ENCODE data around the gene TSPAN9. TPM values are rescaled to one million over a fixed set of nuclear protein-coding genes. Genes with fewer than 3 reads are reported as not detected.

Gene TSPAN9
- total RNA-seq, 1 experiment from 2014 or later = 13.2 TPM

GRCh38 chr12:3317841-3318501 lies 240.8 kb downstream of the TSPAN9 start:
- ChIA-PET RAD21 (ENCODE audit: low non-redundant PET in 1 of 2, low total read pairs in 2 of 2, uncharacterized antibody in 2 of 2, unreplicated experiment in 2 of 2) (no interaction called here), POLR2A (no interaction called here), CTCF (interaction anchor here (0.8 to 1.2 kb wide), 2 partner anchors 18 to 19 kb away, joined by 3 read pairs; no protein-coding TSS in a partner anchor)
- no peaks in the 10 kb centered on the region for H3K36me3 ChIP-seq (ENCODE audit: control insufficient read depth in 1 of 2, insufficient read depth in 2 of 2, low read length in 2 of 2)
- intact Hi-C loops (cut with micrococcal nuclease) = no loop called here
- H3K9me3 ChIP-seq (ENCODE audit: control insufficient read depth in 1 of 2, insufficient read depth in 1 of 2, low read depth in 1 of 2, low read length in 2 of 2) = no peaks in the 10 kb centered on the region
- no peak overlapping the region for H3K4me3 ChIP-seq (replicated peaks in 1 of 2; ENCODE audit: low read depth in 1 of 2, low read length in 2 of 2)
- no peak overlapping the region for H3K27ac ChIP-seq (ENCODE audit: low read depth, low read length)
- H3K27me3 ChIP-seq (ENCODE audit: insufficient read depth, low read length) = no peaks in the 10 kb centered on the region
- no TSS peak for BruUV-seq (replicated peaks)
- peaks cover 25 to 44% of the 10 kb centered on the region in 2 experiments for H3K4me1 ChIP-seq (ENCODE audit: control insufficient read depth in 1 of 2, insufficient read depth in 2 of 2, low read length in 2 of 2)
- no peak overlapping the region for H3K4me2 ChIP-seq (ENCODE audit: low read length)
- no peak overlapping the region for H3K9ac ChIP-seq (ENCODE audit: low read length)
- H3K9me2 ChIP-seq (ENCODE audit: insufficient read depth) = no peaks in the 10 kb centered on the region
- no peak overlapping the region for H2AFZ ChIP-seq (ENCODE audit: low read depth, low read length, poor library complexity, severe bottlenecking)
- ATAC-seq = no peak
- H4K20me1 ChIP-seq (ENCODE audit: insufficient read depth) = no peaks in the 10 kb centered on the region
- TF ChIP-seq ZBTB33 (IDR thresholded peaks at IDR 0.05; ENCODE audit: extremely low read depth, insufficient replicate concordance, low read length) = no peak
- no peaks in the 10 kb centered on the region for H3K79me2 ChIP-seq (ENCODE audit: insufficient read depth, low read length)
- no peak for DNase-seq (ENCODE audit: low read depth, low spot score)

- intact Hi-C loops (cut with micrococcal nuclease) = no loop called here
These were observed 242.7 kb downstream of the TSPAN9 start for GRCh38 chr12:3319723-3320492.

More at GRCh38 chr12:3319723-3320492, 242.7 kb downstream of the TSPAN9 start:
- Histone ChIP-seq H3K9ac (ENCODE audit: low read length) (no peak overlapping the region), H3K9me2 (ENCODE audit: insufficient read depth) (no peaks in the 10 kb centered on the region), H2AFZ (ENCODE audit: low read depth, low read length, poor library complexity, severe bottlenecking) (no peak overlapping the region), H3K4me1 (ENCODE audit: control insufficient read depth in 1 of 2, insufficient read depth in 2 of 2, low read length in 2 of 2) (peaks cover 15 to 25% of the 10 kb centered on the region in 2 experiments), H4K20me1 (ENCODE audit: insufficient read depth) (no peaks in the 10 kb centered on the region), H3K27me3 (ENCODE audit: insufficient read depth, low read length) (no peaks in the 10 kb centered on the region), H3K4me2 (ENCODE audit: low read length) (no peak overlapping the region), H3K9me3 (ENCODE audit: control insufficient read depth in 1 of 2, insufficient read depth in 1 of 2, low read depth in 1 of 2, low read length in 2 of 2) (no peaks in the 10 kb centered on the region), H3K36me3 (ENCODE audit: control insufficient read depth in 1 of 2, insufficient read depth in 2 of 2, low read length in 2 of 2) (no peaks in the 10 kb centered on the region), H3K4me3 (replicated peaks in 1 of 2; ENCODE audit: low read depth in 1 of 2, low read length in 2 of 2) (no peak overlapping the region), H3K27ac (ENCODE audit: low read depth, low read length) (no peak overlapping the region), H3K79me2 (ENCODE audit: insufficient read depth, low read length) (no peaks in the 10 kb centered on the region)
- POLR2A ChIA-PET = no interaction called here
- RAD21 ChIA-PET (ENCODE audit: low non-redundant PET in 1 of 2, low total read pairs in 2 of 2, uncharacterized antibody in 2 of 2, unreplicated experiment in 2 of 2) = no interaction called here
- CTCF ChIA-PET = no interaction called here
- BruUV-seq (replicated peaks) = no TSS peak
- no peak for DNase-seq (ENCODE audit: low read depth, low spot score)
- peak; percentile 59 for ATAC-seq
- TF ChIP-seq YY1 (IDR thresholded peaks at IDR 0.05; ENCODE audit: extremely low read depth, insufficient replicate concordance, low read depth, low read length) = no peak
- peak in 2 of 3 experiments; percentile 19 to 33; a peak in 3 of 6 replicates for TF ChIP-seq CTCF (IDR thresholded peaks at IDR 0.05 in 2 of 3, conservative IDR thresholded peaks at IDR 0.05 in 1 of 3; ENCODE audit: borderline replicate concordance in 1 of 3, insufficient read depth in 1 of 3, low read depth in 2 of 3, low read length in 2 of 3)
- TF ChIP-seq ZFX (IDR thresholded peaks at IDR 0.05) = no peak
- no peak for TF ChIP-seq EGR1 (IDR thresholded peaks at IDR 0.05; ENCODE audit: low read depth)
- TF ChIP-seq SP1 (IDR thresholded peaks at IDR 0.05; ENCODE audit: low read depth) = no peak

Measured in HCT116 (cell line).